HL-60 (cell line): ENCODE results near the gene CMTM5.

Experiments
- DNase-seq, 2 experiments: peaks; one replicate each; pipeline ENCODE4 v3.0.0-alpha.2; 2010 to 2020; ENCODE audit warnings: low read depth in 1 of 2, low spot score in 1 of 2
- H3K27ac ChIP-seq: fragments of 250-450 bp; sonication (Bioruptor Pico); replicated peaks from 2 replicates; pipeline ENCODE4 v1.5.1; 2020; ENCODE audit warnings: mild to moderate bottlenecking, moderate library complexity
- H3K27me3 ChIP-seq: fragments of 250-450 bp; sonication (Bioruptor Pico); 2 replicates; pipeline ENCODE4 v1.5.1; 2021; ENCODE audit warnings: mild to moderate bottlenecking, moderate library complexity; ENCODE audit not compliant: insufficient read depth, poor library complexity, severe bottlenecking
- H3K4me3 ChIP-seq: replicated peaks from 2 replicates; pipeline ENCODE4 v1.5.1; 2011; ENCODE audit warnings: mild to moderate bottlenecking, control low read depth, low read length; ENCODE audit not compliant: insufficient read depth
- GABPA ChIP-seq: IDR thresholded peaks from 2 replicates; pipeline ENCODE4 v1.6.1; 2012; ENCODE audit warnings: low read depth
- POLR2AphosphoS5 ChIP-seq: IDR thresholded peaks from 2 replicates; pipeline ENCODE4 v1.6.1; 2012; ENCODE audit warnings: low read depth
- SPI1 ChIP-seq: IDR thresholded peaks from 2 replicates; pipeline ENCODE4 v1.6.1; 2012; ENCODE audit warnings: low read depth, mild to moderate bottlenecking, borderline replicate concordance
- TF ChIP-seq, protein P1 (sequence below): IDR thresholded peaks from 2 replicates; pipeline ENCODE4 v1.6.1; 2012; ENCODE audit warnings: low read depth; ENCODE audit not compliant: insufficient replicate concordance
- TF ChIP-seq, protein P2 (sequence below): IDR thresholded peaks from one replicate; pipeline ENCODE4 v1.5.1; 2011; ENCODE audit warnings: low read length, control low read depth, inconsistent platforms; ENCODE audit not compliant: insufficient read depth

CMTM5 gene

GRCh38 chr14:23356662-23357061 lies 20.2 kb upstream of the CMTM5 start:
- peaks cover 37% of the 10 kb centered on the region for H3K27me3 ChIP-seq

DNA sequence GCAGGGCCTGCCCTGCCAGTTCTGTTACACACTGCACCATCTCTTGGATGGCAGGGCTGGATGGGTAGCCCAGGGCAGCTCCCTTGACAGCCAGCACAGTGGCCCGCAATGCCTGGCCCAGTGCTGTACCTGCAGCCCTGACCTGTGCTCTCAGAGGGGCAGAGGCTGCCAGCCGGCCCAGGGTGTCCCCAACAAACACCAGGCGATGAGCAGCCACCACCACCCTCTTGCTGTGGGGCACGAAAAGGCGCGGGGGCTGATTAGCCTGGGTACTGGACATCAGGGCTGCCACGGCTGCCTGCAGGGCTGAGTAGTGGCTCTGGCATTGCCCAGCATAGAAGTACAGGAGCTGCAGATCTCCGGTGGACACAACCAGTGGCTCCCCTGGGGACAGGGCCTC lies 19.6 kb upstream of the CMTM5 start:
- TF ChIP-seq, protein P1, sequence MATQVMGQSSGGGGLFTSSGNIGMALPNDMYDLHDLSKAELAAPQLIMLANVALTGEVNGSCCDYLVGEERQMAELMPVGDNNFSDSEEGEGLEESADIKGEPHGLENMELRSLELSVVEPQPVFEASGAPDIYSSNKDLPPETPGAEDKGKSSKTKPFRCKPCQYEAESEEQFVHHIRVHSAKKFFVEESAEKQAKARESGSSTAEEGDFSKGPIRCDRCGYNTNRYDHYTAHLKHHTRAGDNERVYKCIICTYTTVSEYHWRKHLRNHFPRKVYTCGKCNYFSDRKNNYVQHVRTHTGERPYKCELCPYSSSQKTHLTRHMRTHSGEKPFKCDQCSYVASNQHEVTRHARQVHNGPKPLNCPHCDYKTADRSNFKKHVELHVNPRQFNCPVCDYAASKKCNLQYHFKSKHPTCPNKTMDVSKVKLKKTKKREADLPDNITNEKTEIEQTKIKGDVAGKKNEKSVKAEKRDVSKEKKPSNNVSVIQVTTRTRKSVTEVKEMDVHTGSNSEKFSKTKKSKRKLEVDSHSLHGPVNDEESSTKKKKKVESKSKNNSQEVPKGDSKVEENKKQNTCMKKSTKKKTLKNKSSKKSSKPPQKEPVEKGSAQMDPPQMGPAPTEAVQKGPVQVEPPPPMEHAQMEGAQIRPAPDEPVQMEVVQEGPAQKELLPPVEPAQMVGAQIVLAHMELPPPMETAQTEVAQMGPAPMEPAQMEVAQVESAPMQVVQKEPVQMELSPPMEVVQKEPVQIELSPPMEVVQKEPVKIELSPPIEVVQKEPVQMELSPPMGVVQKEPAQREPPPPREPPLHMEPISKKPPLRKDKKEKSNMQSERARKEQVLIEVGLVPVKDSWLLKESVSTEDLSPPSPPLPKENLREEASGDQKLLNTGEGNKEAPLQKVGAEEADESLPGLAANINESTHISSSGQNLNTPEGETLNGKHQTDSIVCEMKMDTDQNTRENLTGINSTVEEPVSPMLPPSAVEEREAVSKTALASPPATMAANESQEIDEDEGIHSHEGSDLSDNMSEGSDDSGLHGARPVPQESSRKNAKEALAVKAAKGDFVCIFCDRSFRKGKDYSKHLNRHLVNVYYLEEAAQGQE, result no peak
- no peak for TF ChIP-seq GABPA
- TF ChIP-seq POLR2AphosphoS5, result no peak
- no peak for TF ChIP-seq SPI1
- TF ChIP-seq, protein P2, sequence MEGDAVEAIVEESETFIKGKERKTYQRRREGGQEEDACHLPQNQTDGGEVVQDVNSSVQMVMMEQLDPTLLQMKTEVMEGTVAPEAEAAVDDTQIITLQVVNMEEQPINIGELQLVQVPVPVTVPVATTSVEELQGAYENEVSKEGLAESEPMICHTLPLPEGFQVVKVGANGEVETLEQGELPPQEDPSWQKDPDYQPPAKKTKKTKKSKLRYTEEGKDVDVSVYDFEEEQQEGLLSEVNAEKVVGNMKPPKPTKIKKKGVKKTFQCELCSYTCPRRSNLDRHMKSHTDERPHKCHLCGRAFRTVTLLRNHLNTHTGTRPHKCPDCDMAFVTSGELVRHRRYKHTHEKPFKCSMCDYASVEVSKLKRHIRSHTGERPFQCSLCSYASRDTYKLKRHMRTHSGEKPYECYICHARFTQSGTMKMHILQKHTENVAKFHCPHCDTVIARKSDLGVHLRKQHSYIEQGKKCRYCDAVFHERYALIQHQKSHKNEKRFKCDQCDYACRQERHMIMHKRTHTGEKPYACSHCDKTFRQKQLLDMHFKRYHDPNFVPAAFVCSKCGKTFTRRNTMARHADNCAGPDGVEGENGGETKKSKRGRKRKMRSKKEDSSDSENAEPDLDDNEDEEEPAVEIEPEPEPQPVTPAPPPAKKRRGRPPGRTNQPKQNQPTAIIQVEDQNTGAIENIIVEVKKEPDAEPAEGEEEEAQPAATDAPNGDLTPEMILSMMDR, result no peak
- Histone ChIP-seq H3K4me3 (no peak overlapping the region), H3K27me3 (peaks cover 35% of the 10 kb centered on the region), H3K27ac (no peak overlapping the region)
- DNase-seq, result no peak

More at GRCh38 chr14:23356662-23357061, 20.2 kb upstream of the CMTM5 start:
- TF ChIP-seq GABPA (no peak), POLR2AphosphoS5 (no peak), SPI1 (no peak)
- TF ChIP-seq, protein P2, result no peak
- TF ChIP-seq, protein P1, result no peak
- Histone ChIP-seq H3K4me3 (no peak overlapping the region), H3K27ac (no peak overlapping the region)
- no peak for DNase-seq

DNA sequence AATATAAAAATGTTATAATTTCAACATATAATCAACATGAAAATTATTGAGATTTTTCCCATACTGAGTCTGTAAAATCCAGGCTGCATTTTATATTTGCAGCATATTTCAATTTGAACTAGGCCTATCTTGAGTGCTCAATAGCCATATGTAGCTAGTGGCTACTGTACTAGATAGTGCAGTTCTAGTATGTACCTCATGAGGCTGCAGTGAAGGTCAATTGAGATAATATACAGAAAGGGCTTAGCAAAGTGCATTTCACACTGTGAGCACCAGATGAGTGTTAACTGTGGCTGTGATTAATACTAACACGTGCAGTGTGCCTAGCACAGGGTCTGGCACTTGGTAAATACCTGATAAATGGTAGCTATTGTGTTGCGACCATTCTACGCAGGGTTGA lies 18.8 kb upstream of the CMTM5 start:
- DNase-seq, result no peak
- no peak overlapping the region for H3K27ac ChIP-seq
- no peak overlapping the region for H3K4me3 ChIP-seq
- peaks cover 29% of the 10 kb centered on the region for H3K27me3 ChIP-seq
- no peak for TF ChIP-seq POLR2AphosphoS5

- TF ChIP-seq, protein P2, result no peak
- TF ChIP-seq POLR2AphosphoS5 (no peak), GABPA (no peak), SPI1 (no peak)
- TF ChIP-seq, protein P1, result no peak
- H3K27me3 ChIP-seq, result peaks cover 31% of the 10 kb centered on the region
- H3K4me3 ChIP-seq, result no peak overlapping the region
- no peak for DNase-seq
- H3K27ac ChIP-seq, result no peak overlapping the region
These were observed 18.2 kb upstream of the CMTM5 start for GRCh38 chr14:23358553-23359166.
